Chondrocyte (in vitro differentiated cells): Measurements from ENCODE around the gene GINS1. TPM values are rescaled to one million over a fixed set of nuclear protein-coding genes. Genes with fewer than 3 reads are reported as not detected.
"Not testable (repeated sequence)": the region's sequence is repeated elsewhere in the genome, so short reads cannot be mapped to it uniquely, and the experiment has no call there.

Experiments
- DNase-seq: peaks from one replicate; pipeline ENCODE4 v3.0.0; 2021; ENCODE audit warnings: mixed read lengths, low spot score
- H3K27ac Mint-ChIP-seq: one replicate; pipeline ENCODE4 v1.8.0; 2021; ENCODE audit warnings: mild to moderate bottlenecking, moderate library complexity, mixed read lengths; ENCODE audit not compliant: unreplicated experiment
- H3K27me3 Mint-ChIP-seq: 2 replicates; pipeline ENCODE4 v1.8.0; 2021; ENCODE audit warnings: low read depth, mixed read lengths
- H3K36me3 Mint-ChIP-seq: 2 replicates; pipeline ENCODE4 v1.8.0; 2021; ENCODE audit warnings: low read depth, mixed read lengths
- H3K4me1 Mint-ChIP-seq: 2 replicates; pipeline ENCODE4 v1.8.0; 2021; ENCODE audit warnings: low read depth, mild to moderate bottlenecking, mixed read lengths
- H3K4me3 Mint-ChIP-seq: one replicate; pipeline ENCODE4 v1.8.0; 2021; ENCODE audit warnings: mild to moderate bottlenecking, moderate library complexity, mixed read lengths; ENCODE audit not compliant: unreplicated experiment
- H3K9me3 Mint-ChIP-seq: 2 replicates; pipeline ENCODE4 v1.8.0; 2021; ENCODE audit warnings: low read depth, mixed read lengths
- CTCF ChIP-seq: fragments of 200-600 bp; sonication (generic); IDR thresholded peaks from 2 replicates; pipeline ENCODE4 v1.5.0; 2021; ENCODE audit warnings: antibody characterized with exemption, mild to moderate bottlenecking, moderate library complexity
- total RNA-seq: library from RNA; stranded (reverse); gene quantifications from 3 replicates; pipeline ENCODE4 v1.2.1, GENCODE V29; 2021

The GINS1 gene
- total RNA-seq, 1 donor from 2014 or later, result 3.5 TPM

GRCh38 chr20:25397821-25398220 is 9.7 kb upstream of the GINS1 start:
- no peak overlapping the region for H3K27ac Mint-ChIP-seq
- peaks cover 9% of the 10 kb centered on the region for H3K9me3 Mint-ChIP-seq
- no peaks in the 10 kb centered on the region for H3K27me3 Mint-ChIP-seq
- no peak for TF ChIP-seq CTCF
- peaks cover 4% of the 10 kb centered on the region for H3K36me3 Mint-ChIP-seq
- H3K4me3 Mint-ChIP-seq, result no peak overlapping the region
- no peak for DNase-seq
- H3K4me1 Mint-ChIP-seq, result no peaks in the 10 kb centered on the region

GRCh38 chr20:25398376-25399036 is 9.0 kb upstream of the GINS1 start:
- Mint-ChIP-seq H3K36me3 (peaks cover 7% of the 10 kb centered on the region), H3K9me3 (peaks cover 15% of the 10 kb centered on the region), H3K27ac (no peak overlapping the region), H3K4me1 (no peaks in the 10 kb centered on the region), H3K4me3 (no peak overlapping the region), H3K27me3 (no peaks in the 10 kb centered on the region)
- no peak for TF ChIP-seq CTCF
- DNase-seq, result no peak

GRCh38 chr20:25399037-25399430 is 8.4 kb upstream of the GINS1 start:
- peaks cover 17% of the 10 kb centered on the region for H3K9me3 Mint-ChIP-seq
- H3K4me3 Mint-ChIP-seq, result no peak overlapping the region
- no peak overlapping the region for H3K27ac Mint-ChIP-seq
- peaks cover 7% of the 10 kb centered on the region for H3K36me3 Mint-ChIP-seq
- no peaks in the 10 kb centered on the region for H3K4me1 Mint-ChIP-seq
- no peak for DNase-seq
- TF ChIP-seq CTCF, result peak; percentile 88
- no peaks in the 10 kb centered on the region for H3K27me3 Mint-ChIP-seq

GRCh38 chr20:25400291-25400732 is 7.2 kb upstream of the GINS1 start:
- not testable (repeated sequence) for H3K36me3 Mint-ChIP-seq, H3K27ac Mint-ChIP-seq, H3K4me1 Mint-ChIP-seq

GRCh38 chr20:25402583-25402982 is 4.9 kb upstream of the GINS1 start:
- H3K4me1 Mint-ChIP-seq, result peaks cover 7% of the 10 kb centered on the region
- TF ChIP-seq CTCF, result no peak
- H3K9me3 Mint-ChIP-seq, result peaks cover 20% of the 10 kb centered on the region
- no peaks in the 10 kb centered on the region for H3K27me3 Mint-ChIP-seq
- DNase-seq, result no peak
- H3K36me3 Mint-ChIP-seq, result peaks cover 9% of the 10 kb centered on the region
- no peak overlapping the region for H3K4me3 Mint-ChIP-seq
- H3K27ac Mint-ChIP-seq, result no peak overlapping the region

More at GRCh38 chr20:25400291-25400732, 7.2 kb upstream of the GINS1 start:
- H3K9me3 Mint-ChIP-seq, result peaks cover 20% of the 10 kb centered on the region
- not testable (repeated sequence) for H3K4me3 Mint-ChIP-seq, H3K27me3 Mint-ChIP-seq, DNase-seq

GRCh38 chr20:25408170-25408547 is 686 bp downstream of the GINS1 start:
- H3K27me3 Mint-ChIP-seq, result no peaks in the 10 kb centered on the region
- H3K9me3 Mint-ChIP-seq, result peaks cover 9% of the 10 kb centered on the region
- peak overlapping the region; percentile 88 for H3K4me3 Mint-ChIP-seq
- H3K36me3 Mint-ChIP-seq, result peaks cover 4% of the 10 kb centered on the region
- no peak for DNase-seq
- TF ChIP-seq CTCF, result no peak
- H3K4me1 Mint-ChIP-seq, result peaks cover 23% of the 10 kb centered on the region
- H3K27ac Mint-ChIP-seq, result peak overlapping the region; percentile 90
